Mesothelial cell of epicardium (in vitro differentiated cells): Measurements from ENCODE around the gene MALRD1. TPM values are rescaled to one million over a fixed set of nuclear protein-coding genes. Genes with fewer than 3 reads are reported as not detected.

Experiments
- DNase-seq, 2 experiments: peaks; one replicate each; pipeline ENCODE4 v3.0.0; 2021; ENCODE audit warnings: low spot score in 2 of 2; ENCODE audit not compliant: unreplicated experiment in 2 of 2
- H3K27ac Mint-ChIP-seq: 2 replicates; pipeline ENCODE4 v1.8.0; 2021; ENCODE audit warnings: mixed read lengths
- H3K27me3 Mint-ChIP-seq: 2 replicates; pipeline ENCODE4 v1.8.0; 2021; ENCODE audit warnings: low read depth, mixed read lengths
- H3K36me3 Mint-ChIP-seq: 2 replicates; pipeline ENCODE4 v1.8.0; 2021; ENCODE audit warnings: mixed read lengths
- H3K4me1 Mint-ChIP-seq: 2 replicates; pipeline ENCODE4 v1.8.0; 2021; ENCODE audit warnings: mixed read lengths
- H3K4me3 Mint-ChIP-seq: 2 replicates; pipeline ENCODE4 v1.8.0; 2021; ENCODE audit warnings: mild to moderate bottlenecking, moderate library complexity, mixed read lengths
- H3K9me3 Mint-ChIP-seq: 2 replicates; pipeline ENCODE4 v1.8.0; 2021; ENCODE audit warnings: mixed read lengths
- total RNA-seq: library from RNA; stranded (reverse); gene quantifications from 3 replicates; pipeline ENCODE4 v1.2.1, GENCODE V29; 2021
- TF ChIP-seq, protein P1 (sequence below): fragments of 200-600 bp; sonication (generic); IDR thresholded peaks from one replicate; pipeline ENCODE4 v1.5.0; 2021; ENCODE audit warnings: antibody characterized with exemption; ENCODE audit not compliant: unreplicated experiment

Gene MALRD1
- total RNA-seq, 1 donor from 2014 or later, result 11.1 TPM

- DNase-seq, result no peak
- Mint-ChIP-seq H3K36me3 (no peaks in the 10 kb centered on the region), H3K27ac (no peak overlapping the region), H3K4me3 (no peak overlapping the region), H3K4me1 (peaks cover 3% of the 10 kb centered on the region), H3K9me3 (peaks cover 12% of the 10 kb centered on the region), H3K27me3 (no peaks in the 10 kb centered on the region)
- TF ChIP-seq, protein P1, sequence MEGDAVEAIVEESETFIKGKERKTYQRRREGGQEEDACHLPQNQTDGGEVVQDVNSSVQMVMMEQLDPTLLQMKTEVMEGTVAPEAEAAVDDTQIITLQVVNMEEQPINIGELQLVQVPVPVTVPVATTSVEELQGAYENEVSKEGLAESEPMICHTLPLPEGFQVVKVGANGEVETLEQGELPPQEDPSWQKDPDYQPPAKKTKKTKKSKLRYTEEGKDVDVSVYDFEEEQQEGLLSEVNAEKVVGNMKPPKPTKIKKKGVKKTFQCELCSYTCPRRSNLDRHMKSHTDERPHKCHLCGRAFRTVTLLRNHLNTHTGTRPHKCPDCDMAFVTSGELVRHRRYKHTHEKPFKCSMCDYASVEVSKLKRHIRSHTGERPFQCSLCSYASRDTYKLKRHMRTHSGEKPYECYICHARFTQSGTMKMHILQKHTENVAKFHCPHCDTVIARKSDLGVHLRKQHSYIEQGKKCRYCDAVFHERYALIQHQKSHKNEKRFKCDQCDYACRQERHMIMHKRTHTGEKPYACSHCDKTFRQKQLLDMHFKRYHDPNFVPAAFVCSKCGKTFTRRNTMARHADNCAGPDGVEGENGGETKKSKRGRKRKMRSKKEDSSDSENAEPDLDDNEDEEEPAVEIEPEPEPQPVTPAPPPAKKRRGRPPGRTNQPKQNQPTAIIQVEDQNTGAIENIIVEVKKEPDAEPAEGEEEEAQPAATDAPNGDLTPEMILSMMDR, result no peak
Measured at GRCh38 chr10:19783721-19784120, 735.1 kb downstream of the MALRD1 start.
